NCI-H345 treated with DMSO at 0.1 percent for 48 hours (cell line): ENCODE measurements around the gene VAV2.

Experiments
- DNase-seq: peaks from one replicate; lab custom pipeline; 2025; ENCODE audit not compliant: unreplicated experiment; lab: John Stamatoyannopoulos, UW

VAV2 gene

GRCh38 chr9:133861692-133862091, 130.4 kb downstream of the VAV2 start:
- no peak for DNase-seq

GRCh38 chr9:133861086-133861485, 131.0 kb downstream of the VAV2 start:
- no peak for DNase-seq

GRCh38 chr9:133858771-133859170, 133.4 kb downstream of the VAV2 start:
- DNase-seq: no peak

GRCh38 chr9:133857639-133858038, 134.5 kb downstream of the VAV2 start:
- DNase-seq: no peak

- no peak for DNase-seq
Observed at GRCh38 chr9:133856798-133857197, 135.3 kb downstream of the VAV2 start.

GRCh38 chr9:133855802-133856521, 136.2 kb downstream of the VAV2 start:
- no peak for DNase-seq

- no peak for DNase-seq
Observed at GRCh38 chr9:133855371-133855770, 136.8 kb downstream of the VAV2 start.

- no peak for DNase-seq
Observed at GRCh38 chr9:133854765-133855164, 137.4 kb downstream of the VAV2 start.

- DNase-seq: no peak
Observed at GRCh38 chr9:133854048-133854447, 138.1 kb downstream of the VAV2 start.

- no peak for DNase-seq
Observed at GRCh38 chr9:133853331-133853730, 138.8 kb downstream of the VAV2 start.

- DNase-seq: no peak
Observed at GRCh38 chr9:133852431-133852830, 139.7 kb downstream of the VAV2 start.

GRCh38 chr9:133851693-133852092, 140.4 kb downstream of the VAV2 start:
- DNase-seq: no peak

GRCh38 chr9:133850937-133851336, 141.2 kb downstream of the VAV2 start:
- no peak for DNase-seq

GRCh38 chr9:133850161-133850560, 142.0 kb downstream of the VAV2 start:
- no peak for DNase-seq

GRCh38 chr9:133849110-133849670, 142.9 kb downstream of the VAV2 start:
- no peak for DNase-seq

- no peak for DNase-seq
Observed at GRCh38 chr9:133848471-133849109, 143.5 kb downstream of the VAV2 start.

GRCh38 chr9:133846483-133847090, 145.5 kb downstream of the VAV2 start:
- no peak for DNase-seq

- DNase-seq: no peak
Observed at GRCh38 chr9:133845440-133845839, 146.7 kb downstream of the VAV2 start.

GRCh38 chr9:133844881-133845410, 147.2 kb downstream of the VAV2 start:
- DNase-seq: no peak

GRCh38 chr9:133844398-133844784, 147.7 kb downstream of the VAV2 start:
- DNase-seq: no peak

GRCh38 chr9:133843751-133844397, 148.2 kb downstream of the VAV2 start:
- no peak for DNase-seq
